Body of pancreas (tissue), 4 donors: Measurements from ENCODE around the gene TMEM89.

ENCODE experiments used
- POLR2A ChIP-seq, 3 donors: fragments of 450-650 bp; IDR thresholded peaks; one replicate each; pipeline ENCODE4 v1.6.1; 2016; ENCODE audit warnings: antibody characterized with exemption in 3 of 3, mild to moderate bottlenecking in 2 of 3
- TF ChIP-seq, protein P1 (sequence below), 7 experiments: fragments of 450-650 bp in 4 of 7; fragments of 200-600 bp in 3 of 7; sonication (generic) in 3 of 7; IDR thresholded peaks; one replicate each; pipeline ENCODE4 v1.5.1; 2016 to 2019; ENCODE audit warnings: antibody characterized with exemption in 7 of 7

- TF ChIP-seq, protein P1, sequence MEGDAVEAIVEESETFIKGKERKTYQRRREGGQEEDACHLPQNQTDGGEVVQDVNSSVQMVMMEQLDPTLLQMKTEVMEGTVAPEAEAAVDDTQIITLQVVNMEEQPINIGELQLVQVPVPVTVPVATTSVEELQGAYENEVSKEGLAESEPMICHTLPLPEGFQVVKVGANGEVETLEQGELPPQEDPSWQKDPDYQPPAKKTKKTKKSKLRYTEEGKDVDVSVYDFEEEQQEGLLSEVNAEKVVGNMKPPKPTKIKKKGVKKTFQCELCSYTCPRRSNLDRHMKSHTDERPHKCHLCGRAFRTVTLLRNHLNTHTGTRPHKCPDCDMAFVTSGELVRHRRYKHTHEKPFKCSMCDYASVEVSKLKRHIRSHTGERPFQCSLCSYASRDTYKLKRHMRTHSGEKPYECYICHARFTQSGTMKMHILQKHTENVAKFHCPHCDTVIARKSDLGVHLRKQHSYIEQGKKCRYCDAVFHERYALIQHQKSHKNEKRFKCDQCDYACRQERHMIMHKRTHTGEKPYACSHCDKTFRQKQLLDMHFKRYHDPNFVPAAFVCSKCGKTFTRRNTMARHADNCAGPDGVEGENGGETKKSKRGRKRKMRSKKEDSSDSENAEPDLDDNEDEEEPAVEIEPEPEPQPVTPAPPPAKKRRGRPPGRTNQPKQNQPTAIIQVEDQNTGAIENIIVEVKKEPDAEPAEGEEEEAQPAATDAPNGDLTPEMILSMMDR (IDR thresholded peaks at IDR 0.05) = no peak
- no peak for TF ChIP-seq POLR2A (IDR thresholded peaks at IDR 0.05)
These were observed 47.5 kb downstream of the TMEM89 start for GRCh38 chr3:48573973-48574585.
